IMR-90 (cell line): ENCODE data around the gene GFAP. TPM values are rescaled to one million over a fixed set of nuclear protein-coding genes. Genes with fewer than 3 reads are reported as not detected.
A peak's percentile ranks its signal among the peaks of the same experiment; 100 is the strongest.

Source experiments
- ATAC-seq: fragments of 200-7000 bp; cut with Tn5 transposase; 2 replicates; pipeline ENCODE4 v1.9.1; 2020; ENCODE audit warnings: low read depth, mild to moderate bottlenecking, moderate library complexity
- BruUV-seq: library from RNA; stranded (reverse); fragments of 400-500 nt; replicated peaks from 2 replicates; lab custom pipeline; 2021; lab: Mats Ljungman, UMichigan
- CTCF ChIA-PET: fragments of 300-600 bp; formaldehyde crosslinking; extraction: SDS; loops from one replicate; lab custom pipeline; 2021; ENCODE audit warnings: antibody characterized with exemption; lab: Yijun Ruan, JAX
- POLR2A ChIA-PET: fragments of 300-600 bp; sonication (Branson Sonifier 250); formaldehyde crosslinking; loops from one replicate; lab custom pipeline; 2022; ENCODE audit warnings: antibody characterized with exemption; ENCODE audit not compliant: unreplicated experiment; lab: Charles Lee
- DNase-seq: peaks from one replicate; pipeline ENCODE4 v3.0.0; 2013
- H2AFZ ChIP-seq: replicated peaks from 2 replicates; pipeline ENCODE3; 2013; ENCODE audit warnings: low read length, mild to moderate bottlenecking; ENCODE audit not compliant: poor library complexity
- H2AK5ac ChIP-seq: 2 replicates; pipeline ENCODE4 v1.6.1; 2013; ENCODE audit warnings: low read depth, low read length, inconsistent platforms
- H2AK9ac ChIP-seq: replicated peaks from 2 replicates; pipeline ENCODE3; 2013; ENCODE audit warnings: mild to moderate bottlenecking, low read depth, low read length, moderate library complexity; ENCODE audit not compliant: poor library complexity
- H2BK120ac ChIP-seq: 2 replicates; pipeline ENCODE4 v1.6.1; 2013; ENCODE audit warnings: low read depth, low read length, inconsistent platforms
- H2BK15ac ChIP-seq: 3 replicates; pipeline ENCODE4 v1.6.1; 2013; ENCODE audit warnings: low read depth, low read length, inconsistent platforms
- H2BK20ac ChIP-seq: 2 replicates; pipeline ENCODE4 v1.6.1; 2013; ENCODE audit warnings: low read depth, mild to moderate bottlenecking, inconsistent platforms, low read length, moderate library complexity
- H2BK5ac ChIP-seq: 2 replicates; pipeline ENCODE4 v1.6.1; 2013; ENCODE audit warnings: mild to moderate bottlenecking, low read depth, low read length, inconsistent platforms; ENCODE audit not compliant: poor library complexity, severe bottlenecking
- H3K14ac ChIP-seq: replicated peaks from 2 replicates; pipeline ENCODE4 v1.6.1; 2013; ENCODE audit warnings: low read depth, low read length, inconsistent platforms
- H3K18ac ChIP-seq: 2 replicates; pipeline ENCODE4 v1.6.1; 2013; ENCODE audit warnings: low read depth, low read length, control low read depth
- H3K23ac ChIP-seq: 2 replicates; pipeline ENCODE4 v1.6.1; 2013; ENCODE audit warnings: low read depth, low read length, inconsistent platforms
- H3K27ac ChIP-seq: 2 replicates; pipeline ENCODE4 v1.5.1; 2013; ENCODE audit warnings: mild to moderate bottlenecking, control low read depth, low read length; ENCODE audit not compliant: insufficient read depth
- H3K27me3 ChIP-seq: 2 replicates; pipeline ENCODE4 v1.6.1; 2013; ENCODE audit warnings: low read length; ENCODE audit not compliant: control insufficient read depth, insufficient read depth
- H3K36me3 ChIP-seq: 2 replicates; pipeline ENCODE4 v1.6.1; 2013; ENCODE audit warnings: low read length, mixed read lengths; ENCODE audit not compliant: control insufficient read depth, insufficient read depth
- H3K4ac ChIP-seq: 2 replicates; pipeline ENCODE4 v1.6.1; 2013; ENCODE audit warnings: low read depth, low read length, inconsistent platforms
- H3K4me1 ChIP-seq: 2 replicates; pipeline ENCODE4 v1.6.1; 2013; ENCODE audit warnings: low read length, mixed read lengths; ENCODE audit not compliant: control insufficient read depth, insufficient read depth
- H3K4me2 ChIP-seq: 2 replicates; pipeline ENCODE4 v1.6.1; 2013; ENCODE audit warnings: low read depth, mild to moderate bottlenecking, control low read depth, low read length, moderate library complexity
- H3K4me3 ChIP-seq: 2 replicates; pipeline ENCODE4 v1.5.1; 2013; ENCODE audit warnings: low read depth, mild to moderate bottlenecking, control low read depth, low read length, moderate library complexity; ENCODE audit not compliant: insufficient read depth
- H3K56ac ChIP-seq: 2 replicates; pipeline ENCODE4 v1.6.1; 2013; ENCODE audit warnings: low read length, inconsistent platforms; ENCODE audit not compliant: insufficient read depth; ENCODE audit errors: extremely low read depth
- H3K79me1 ChIP-seq, 2 experiments: 2 replicates each; pipeline ENCODE4 v1.6.1; 2013; ENCODE audit warnings: low read length in 2 of 2, inconsistent platforms in 1 of 2, low read depth in 1 of 2
- H3K9ac ChIP-seq: 2 replicates; pipeline ENCODE4 v1.6.1; 2013; ENCODE audit warnings: low read depth, low read length, control low read depth
- H3K9me1 ChIP-seq: 2 replicates; pipeline ENCODE4 v1.6.1; 2013; ENCODE audit warnings: low read length, inconsistent platforms; ENCODE audit not compliant: insufficient read depth
- H3K9me3 ChIP-seq: 2 replicates; pipeline ENCODE4 v1.6.1; 2013; ENCODE audit warnings: low read length; ENCODE audit not compliant: control insufficient read depth, insufficient read depth
- H4K20me1 ChIP-seq: 2 replicates; pipeline ENCODE4 v1.6.1; 2013; ENCODE audit warnings: low read length, inconsistent platforms; ENCODE audit not compliant: insufficient read depth
- H4K5ac ChIP-seq: 2 replicates; pipeline ENCODE4 v1.6.1; 2013; ENCODE audit warnings: mild to moderate bottlenecking, low read depth, low read length, control low read depth
- H4K8ac ChIP-seq, 2 experiments: 2 replicates each; pipeline ENCODE4 v1.6.1; 2013; ENCODE audit warnings: low read depth in 2 of 2, low read length in 2 of 2, control low read depth in 1 of 2, inconsistent platforms in 1 of 2
- H4K91ac ChIP-seq: 2 replicates; pipeline ENCODE4 v1.6.1; 2013; ENCODE audit warnings: low read depth, low read length, inconsistent platforms; ENCODE audit not compliant: insufficient read depth
- BHLHE40 ChIP-seq: fragments of 150-350 bp; IDR thresholded peaks from 2 replicates; pipeline ENCODE4 v1.6.1; 2016; ENCODE audit warnings: mild to moderate bottlenecking, low read depth, low read length
- CEBPB ChIP-seq: IDR thresholded peaks from 2 replicates; pipeline ENCODE4 v1.6.1; 2012; ENCODE audit warnings: low read depth, low read length, improper control_type of control experiment
- CHD1 ChIP-seq: IDR thresholded peaks from 2 replicates; pipeline ENCODE4 v1.6.1; 2012; ENCODE audit warnings: low read depth, low read length, improper control_type of control experiment
- MAFK ChIP-seq: IDR thresholded peaks from 2 replicates; pipeline ENCODE4 v1.6.1; 2012; ENCODE audit warnings: low read depth, low read length, improper control_type of control experiment
- MAZ ChIP-seq: IDR thresholded peaks from 2 replicates; pipeline ENCODE4 v1.6.1; 2012; ENCODE audit warnings: low read depth, mild to moderate bottlenecking, low read length, improper control_type of control experiment, moderate library complexity, borderline replicate concordance
- MXI1 ChIP-seq: IDR thresholded peaks from 2 replicates; pipeline ENCODE4 v1.6.1; 2012; ENCODE audit warnings: low read depth, mild to moderate bottlenecking, low read length, moderate library complexity, borderline replicate concordance
- NFE2L2 ChIP-seq: fragments of 150-350 bp; IDR thresholded peaks from 2 replicates; pipeline ENCODE4 v1.6.1; 2016; ENCODE audit warnings: low read depth, mild to moderate bottlenecking, low read length
- POLR2A ChIP-seq: IDR thresholded peaks from 2 replicates; pipeline ENCODE4 v1.6.1; 2012; ENCODE audit warnings: mild to moderate bottlenecking, low read depth, low read length
- RAD21 ChIP-seq: IDR thresholded peaks from 2 replicates; pipeline ENCODE4 v1.6.1; 2012; ENCODE audit warnings: low read length, improper control_type of control experiment
- RCOR1 ChIP-seq: IDR thresholded peaks from 2 replicates; pipeline ENCODE4 v1.6.1; 2012; ENCODE audit warnings: mild to moderate bottlenecking, low read length, improper control_type of control experiment; ENCODE audit not compliant: insufficient replicate concordance
- RFX5 ChIP-seq: IDR thresholded peaks from 2 replicates; pipeline ENCODE4 v1.8.0; 2012; ENCODE audit warnings: low read depth, mild to moderate bottlenecking, low read length, moderate library complexity
- SMC3 ChIP-seq: fragments of 150-350 bp; IDR thresholded peaks from 2 replicates; pipeline ENCODE4 v1.6.1; 2016; ENCODE audit warnings: low read depth, mild to moderate bottlenecking, antibody characterized with exemption, low read length, moderate library complexity
- WGBS, 2 experiments: methylation state at CpG; one replicate each; pipeline versions ENCODE4 v1.1.5 to v1.1.7; 2013; ENCODE audit warnings: missing lambda C conversion rate in 2 of 2; ENCODE audit not compliant: insufficient read length in 1 of 2; ENCODE audit errors: extremely low coverage in 2 of 2; 5-methylcytosine and 5-hydroxymethylcytosine counted together
- dilution Hi-C: fragments of 300-500 bp; cut with HindIII; formaldehyde crosslinking; loops from one replicate; pipeline ENCODE4 v1.14.3; 2018; ENCODE audit warnings: low sequenced_read_pairs; ENCODE audit not compliant: unreplicated experiment
- in situ Hi-C: fragments of 300-500 bp; cut with MboI; formaldehyde crosslinking; loops from 3 replicates; pipeline ENCODE4 v1.14.3; 2019; ENCODE audit warnings: low sequenced_read_pairs, inconsistent platforms, mixed read lengths
- intact Hi-C: fragments of 100-400 bp; cut with micrococcal nuclease; formaldehyde crosslinking; loops from 2 replicates; pipeline ENCODE4 v1.10.0; 2022
- polyA plus RNA-seq, 3 experiments: library from polyadenylated mRNA; depleted of rRNA; stranded (reverse); fragments of >200 nt; gene quantifications; 2 replicates each; pipeline ENCODE4 v1.2.3, GENCODE V29; 2012; ENCODE audit warnings: low replicate concordance in 1 of 3
- total RNA-seq: library from RNA; depleted of rRNA; stranded (reverse); fragments of >200 nt; gene quantifications from 2 replicates; pipeline ENCODE4 v1.2.3, GENCODE V29; 2012
- TF ChIP-seq, protein P1 (sequence below): conservative IDR thresholded peaks from 2 replicates; pipeline ENCODE4 v1.5.1; 2012; ENCODE audit warnings: mild to moderate bottlenecking, low read depth, low read length, improper control_type of control experiment
- TF ChIP-seq, protein P2 (sequence below): fragments of 150-350 bp; IDR thresholded peaks from 2 replicates; pipeline ENCODE4 v1.6.1; 2016; ENCODE audit warnings: low read depth, mild to moderate bottlenecking, low read length, moderate library complexity, borderline replicate concordance

GFAP gene
- total and polyA plus RNA-seq, 2 of the 4 experiments (the other 2 are of a cell fraction): 0.18 to 0.19 TPM

DNA sequence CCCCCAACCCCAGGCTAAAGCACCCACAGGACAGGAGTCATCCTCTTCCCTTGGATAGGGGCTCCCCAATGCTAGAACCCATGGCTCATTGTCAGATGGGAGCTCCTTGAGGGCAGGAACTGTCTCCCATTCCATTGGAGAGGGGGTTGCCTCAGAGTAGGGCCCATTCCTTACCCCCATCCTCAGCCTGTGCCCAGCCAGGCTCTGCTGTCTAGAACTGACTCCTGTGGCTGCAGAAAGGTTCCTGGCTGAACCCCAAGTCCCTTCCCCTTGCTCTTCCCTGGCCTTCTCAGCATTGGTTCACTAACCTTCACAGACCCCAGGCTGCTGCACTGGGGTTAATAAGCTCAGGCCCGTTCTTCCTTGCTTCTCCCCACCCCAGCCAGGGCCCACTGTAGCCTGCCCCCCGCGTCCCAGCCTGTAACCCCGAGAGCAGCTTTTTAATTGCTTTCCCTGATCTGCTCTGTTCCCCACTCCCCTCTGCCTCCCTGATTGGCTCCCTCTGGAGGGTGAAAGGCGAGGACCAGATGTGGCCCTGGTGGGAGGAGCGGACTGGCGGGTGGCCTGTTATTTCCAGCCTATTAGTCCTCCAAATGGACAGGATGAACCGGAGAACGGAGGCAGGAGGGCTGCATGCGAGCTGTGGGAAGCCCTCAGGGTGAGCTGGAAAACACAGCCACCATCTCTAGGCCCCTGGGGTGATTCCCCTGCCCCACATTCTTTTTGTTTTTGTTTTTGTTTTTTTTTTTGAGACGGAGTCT lies 6.0 kb upstream of the GFAP start (continued):
- TF ChIP-seq RCOR1: no peak

DNA sequence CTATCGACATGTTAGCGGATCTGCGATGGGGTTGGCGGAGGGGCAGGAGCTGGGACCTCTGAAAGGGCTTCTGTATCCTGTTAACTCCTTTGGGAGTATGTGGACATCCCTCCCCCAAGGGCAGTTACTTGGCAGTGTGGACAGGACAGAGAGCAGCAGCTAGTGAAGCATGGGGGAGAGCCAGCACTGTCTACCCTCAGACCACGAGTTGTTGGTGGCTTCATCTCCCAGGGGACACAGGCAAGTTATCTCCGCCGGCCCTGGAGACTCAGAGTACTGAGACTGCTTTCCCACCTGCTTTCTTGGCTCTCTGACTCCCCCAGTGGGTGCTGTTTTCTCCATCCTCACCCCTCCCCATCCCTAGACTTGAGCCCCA lies 5.3 kb upstream of the GFAP start:
- Histone ChIP-seq H3K9me3 (no peaks in the 10 kb centered on the region), H2BK20ac (no peak overlapping the region), H3K36me3 (no peaks in the 10 kb centered on the region), H3K23ac (no peak overlapping the region), H3K27ac (no peak overlapping the region), H4K20me1 (no peaks in the 10 kb centered on the region), H4K5ac (no peak overlapping the region), H2AK9ac (peak overlapping the region; percentile 25), H3K56ac (no peak overlapping the region), H3K9ac (no peak overlapping the region), H3K18ac (no peak overlapping the region), H3K4ac (no peak overlapping the region), H4K91ac (no peak overlapping the region), H3K4me1 (peaks cover 9% of the 10 kb centered on the region; the same call in 1 of the 2 replicates), H3K9me1 (no peaks in the 10 kb centered on the region), H3K4me3 (no peak overlapping the region), H4K8ac (no peak overlapping the region), H3K4me2 (no peak overlapping the region), H3K79me1 (no peaks in the 10 kb centered on the region), H2BK15ac (no peak overlapping the region), H2BK120ac (no peak overlapping the region), H3K27me3 (peaks cover 5% of the 10 kb centered on the region; the same call in 1 of the 2 replicates), H3K14ac (no peak overlapping the region), H2BK5ac (no peak overlapping the region), H2AFZ (no peak overlapping the region), H2AK5ac (peak overlapping the region; percentile 51; the same call in 1 of the 2 replicates)
- ChIA-PET POLR2A (no interaction called here), CTCF (interaction anchor here (0.7 to 6.6 kb wide), 5 partner anchors 93 to 179 kb away, joined by 3 to 62 read pairs (median 4); no protein-coding TSS in a partner anchor)
- in situ Hi-C loops (no loop called here), intact Hi-C loops (loop anchor here (1.0 kb wide), 3 partner anchors 102 to 213 kb away; no protein-coding TSS in a partner anchor), dilution Hi-C loops (no loop called here)
- no peak for DNase-seq
- 96% methylated on average over 4 of the region's 7 CpGs; no CpG with 5 or more reads in 1 of the 2 experiments for WGBS, 2 experiments
- ATAC-seq: no peak
- no TSS peak for BruUV-seq
- TF ChIP-seq, protein P1, sequence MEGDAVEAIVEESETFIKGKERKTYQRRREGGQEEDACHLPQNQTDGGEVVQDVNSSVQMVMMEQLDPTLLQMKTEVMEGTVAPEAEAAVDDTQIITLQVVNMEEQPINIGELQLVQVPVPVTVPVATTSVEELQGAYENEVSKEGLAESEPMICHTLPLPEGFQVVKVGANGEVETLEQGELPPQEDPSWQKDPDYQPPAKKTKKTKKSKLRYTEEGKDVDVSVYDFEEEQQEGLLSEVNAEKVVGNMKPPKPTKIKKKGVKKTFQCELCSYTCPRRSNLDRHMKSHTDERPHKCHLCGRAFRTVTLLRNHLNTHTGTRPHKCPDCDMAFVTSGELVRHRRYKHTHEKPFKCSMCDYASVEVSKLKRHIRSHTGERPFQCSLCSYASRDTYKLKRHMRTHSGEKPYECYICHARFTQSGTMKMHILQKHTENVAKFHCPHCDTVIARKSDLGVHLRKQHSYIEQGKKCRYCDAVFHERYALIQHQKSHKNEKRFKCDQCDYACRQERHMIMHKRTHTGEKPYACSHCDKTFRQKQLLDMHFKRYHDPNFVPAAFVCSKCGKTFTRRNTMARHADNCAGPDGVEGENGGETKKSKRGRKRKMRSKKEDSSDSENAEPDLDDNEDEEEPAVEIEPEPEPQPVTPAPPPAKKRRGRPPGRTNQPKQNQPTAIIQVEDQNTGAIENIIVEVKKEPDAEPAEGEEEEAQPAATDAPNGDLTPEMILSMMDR: no peak
- no peak for TF ChIP-seq MAFK
- TF ChIP-seq, protein P2, sequence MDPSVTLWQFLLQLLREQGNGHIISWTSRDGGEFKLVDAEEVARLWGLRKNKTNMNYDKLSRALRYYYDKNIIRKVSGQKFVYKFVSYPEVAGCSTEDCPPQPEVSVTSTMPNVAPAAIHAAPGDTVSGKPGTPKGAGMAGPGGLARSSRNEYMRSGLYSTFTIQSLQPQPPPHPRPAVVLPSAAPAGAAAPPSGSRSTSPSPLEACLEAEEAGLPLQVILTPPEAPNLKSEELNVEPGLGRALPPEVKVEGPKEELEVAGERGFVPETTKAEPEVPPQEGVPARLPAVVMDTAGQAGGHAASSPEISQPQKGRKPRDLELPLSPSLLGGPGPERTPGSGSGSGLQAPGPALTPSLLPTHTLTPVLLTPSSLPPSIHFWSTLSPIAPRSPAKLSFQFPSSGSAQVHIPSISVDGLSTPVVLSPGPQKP: no peak
- TF ChIP-seq RCOR1: no peak
- TF ChIP-seq NFE2L2: no peak
- TF ChIP-seq POLR2A: no peak
- no peak for TF ChIP-seq SMC3
- TF ChIP-seq CEBPB: no peak
- TF ChIP-seq RFX5: no peak
- no peak for TF ChIP-seq CHD1
- no peak for TF ChIP-seq MAZ
- TF ChIP-seq RAD21: no peak
- TF ChIP-seq MXI1: no peak
- TF ChIP-seq BHLHE40: no peak
